HG03196 (cell line): ENCODE measurements around the gene PRPSAP1.
"Not testable (repeated sequence)": the region's sequence is repeated elsewhere in the genome, so short reads cannot be mapped to it uniquely, and the experiment has no call there.

Experiments
- ATAC-seq: cut with Tn5 transposase; IDR thresholded peaks from one replicate; pipeline ENCODE4 v1.9.1; 2021; ENCODE audit not compliant: unreplicated experiment

The PRPSAP1 gene

GRCh38 chr17:76278268-76278908 lies 75.3 kb downstream of the PRPSAP1 start:
- ATAC-seq: no peak

GRCh38 chr17:76277300-76278267 lies 76.1 kb downstream of the PRPSAP1 start:
- ATAC-seq: no peak

DNA sequence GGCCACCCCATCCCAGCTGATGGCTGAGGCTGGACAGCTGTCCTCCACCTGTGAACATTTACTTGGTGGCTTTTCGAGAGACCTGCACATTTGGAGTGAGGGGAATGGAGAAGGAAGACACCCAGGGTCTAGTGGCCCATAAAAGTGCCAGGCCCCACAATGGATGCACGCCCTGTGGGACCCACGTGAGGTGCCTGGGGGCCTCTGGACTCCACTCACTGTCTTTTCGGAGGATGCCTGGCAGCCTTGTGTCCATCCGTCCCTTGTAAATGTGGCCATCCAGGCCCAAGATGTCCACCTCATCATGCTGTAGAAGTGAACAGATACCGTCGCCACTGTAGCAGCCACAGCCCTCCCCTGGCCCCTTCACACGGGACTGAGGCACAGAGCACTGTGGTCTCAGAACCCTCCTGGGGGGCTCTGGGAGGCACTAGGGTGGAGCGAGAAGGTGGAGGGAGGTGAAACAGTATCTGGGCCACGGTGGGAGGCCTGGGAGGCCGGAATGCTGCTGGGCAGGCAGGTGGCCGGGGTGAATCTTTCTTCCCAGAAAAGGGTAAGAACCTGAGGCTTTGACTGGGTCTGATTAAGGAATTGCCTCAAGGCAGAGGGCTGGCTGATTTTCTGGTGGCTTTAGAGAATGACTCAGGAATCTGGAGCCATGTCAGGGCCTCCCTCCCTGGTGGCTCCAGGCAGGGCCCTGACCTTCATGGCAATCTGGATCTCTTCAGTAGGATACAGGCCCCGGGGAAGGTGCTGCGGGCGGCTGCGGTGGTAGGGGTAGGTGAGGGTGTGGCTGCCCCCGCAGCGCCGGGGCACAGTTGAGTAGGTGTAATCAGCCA lies 77.0 kb downstream of the PRPSAP1 start:
- ATAC-seq: no peak

DNA sequence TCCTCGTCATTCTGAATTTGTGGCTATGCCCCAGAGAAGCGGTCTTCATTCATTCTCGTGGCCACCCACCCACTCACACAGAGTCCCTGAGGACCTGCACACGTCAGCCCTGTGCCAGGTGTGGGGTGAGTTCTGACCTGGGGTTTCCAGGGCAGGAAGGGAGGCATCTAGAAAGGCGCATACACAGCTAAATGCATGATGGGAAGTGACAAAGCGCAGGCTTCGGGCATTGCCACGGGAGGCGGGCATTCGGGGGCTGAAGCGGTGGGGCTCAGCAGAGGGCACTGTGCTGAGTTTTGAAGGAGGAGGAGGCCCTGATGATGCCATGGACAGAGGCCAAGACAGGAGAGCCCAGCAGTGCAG lies 77.7 kb downstream of the PRPSAP1 start:
- ATAC-seq: no peak

GRCh38 chr17:76275382-76276068 lies 78.2 kb downstream of the PRPSAP1 start:
- ATAC-seq: no peak

DNA sequence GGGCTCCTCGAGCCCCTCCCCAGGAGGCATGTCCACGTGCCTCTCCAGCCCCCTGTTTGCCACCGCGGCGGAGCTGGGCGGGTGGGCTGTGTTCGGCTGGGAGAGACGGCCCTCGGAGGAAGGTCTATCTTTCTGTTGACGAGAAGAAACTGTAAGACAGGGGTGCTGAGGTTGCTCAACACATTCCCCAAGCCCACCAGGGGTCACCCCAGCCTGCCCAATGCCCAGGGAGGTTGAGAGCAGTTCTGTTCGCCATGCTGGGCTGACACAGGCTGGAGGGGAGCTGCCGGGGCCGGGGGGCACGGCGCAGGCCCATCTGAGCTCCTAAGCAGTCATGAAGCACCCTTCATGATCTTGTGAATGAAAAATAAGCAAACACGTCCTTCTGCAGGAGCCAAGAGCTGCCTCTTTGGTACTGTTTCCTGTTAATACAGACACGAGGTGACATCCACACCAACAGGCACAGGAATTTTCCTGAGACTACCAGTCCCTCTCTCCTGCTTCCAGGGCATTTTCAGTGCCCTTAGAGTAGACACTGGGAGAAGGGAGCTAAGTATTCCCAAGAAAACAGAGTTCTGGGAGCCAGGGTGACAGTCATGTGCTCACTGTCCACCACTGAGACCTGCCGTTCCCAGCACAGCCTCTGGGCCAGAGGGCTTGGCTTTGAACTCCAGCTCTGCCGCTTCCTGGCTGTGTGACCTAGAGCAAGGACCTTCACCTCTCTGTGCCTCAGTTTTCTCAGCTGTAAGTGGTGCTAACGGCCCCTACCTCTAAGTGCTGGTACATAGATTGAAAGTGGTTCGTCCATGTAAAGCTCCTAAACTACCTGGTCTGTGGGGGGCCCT lies 79.4 kb downstream of the PRPSAP1 start:
- ATAC-seq: no peak

- no peak for ATAC-seq
Observed at GRCh38 chr17:76273445-76274111, 80.1 kb downstream of the PRPSAP1 start.

- peak; percentile 3 for ATAC-seq
Observed at GRCh38 chr17:76272541-76273444, 80.9 kb downstream of the PRPSAP1 start.

DNA sequence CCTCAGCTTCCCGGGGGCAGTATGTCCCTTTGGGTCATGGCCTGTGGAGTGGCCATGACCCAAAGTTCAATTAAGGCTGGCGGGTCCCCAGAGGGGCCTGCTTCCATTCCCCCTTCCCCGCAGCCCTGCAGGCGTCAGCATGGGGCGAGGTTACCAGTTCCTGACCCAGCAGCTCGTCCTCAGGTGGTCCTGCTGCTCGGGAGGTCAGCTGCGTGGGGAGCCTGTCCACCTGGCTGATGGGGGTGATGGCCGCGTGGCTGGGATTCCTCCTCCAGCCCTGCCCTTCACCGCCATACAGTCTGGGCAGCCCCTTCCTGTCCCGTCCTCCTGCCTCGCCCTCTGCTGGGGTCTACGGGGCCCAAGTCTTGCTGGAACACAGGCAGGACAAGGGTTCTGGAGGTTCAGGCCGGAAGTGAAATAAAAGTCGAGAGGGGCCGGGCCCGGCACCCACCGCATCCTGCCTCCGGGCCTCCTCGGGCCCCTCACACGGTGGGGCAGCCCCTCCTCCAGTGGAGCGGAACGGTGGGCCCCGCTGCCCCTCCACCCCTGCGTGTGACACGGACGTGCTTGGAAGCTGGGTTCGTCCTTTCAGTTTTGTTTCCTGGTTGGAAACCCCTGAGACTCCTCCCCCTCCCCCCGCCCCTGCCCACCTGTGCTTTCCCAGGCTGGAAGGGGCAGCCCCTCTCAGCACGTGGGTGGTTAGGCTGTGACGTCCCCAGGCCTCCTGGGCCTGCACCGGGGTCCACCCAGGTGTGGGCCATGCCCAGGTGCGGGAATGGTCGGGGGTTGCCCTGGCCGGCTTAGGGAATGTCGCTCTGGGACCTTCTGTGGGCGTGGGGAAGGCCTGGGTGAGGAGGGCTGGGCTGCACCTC lies 81.8 kb downstream of the PRPSAP1 start:
- ATAC-seq: peak; percentile 40

DNA sequence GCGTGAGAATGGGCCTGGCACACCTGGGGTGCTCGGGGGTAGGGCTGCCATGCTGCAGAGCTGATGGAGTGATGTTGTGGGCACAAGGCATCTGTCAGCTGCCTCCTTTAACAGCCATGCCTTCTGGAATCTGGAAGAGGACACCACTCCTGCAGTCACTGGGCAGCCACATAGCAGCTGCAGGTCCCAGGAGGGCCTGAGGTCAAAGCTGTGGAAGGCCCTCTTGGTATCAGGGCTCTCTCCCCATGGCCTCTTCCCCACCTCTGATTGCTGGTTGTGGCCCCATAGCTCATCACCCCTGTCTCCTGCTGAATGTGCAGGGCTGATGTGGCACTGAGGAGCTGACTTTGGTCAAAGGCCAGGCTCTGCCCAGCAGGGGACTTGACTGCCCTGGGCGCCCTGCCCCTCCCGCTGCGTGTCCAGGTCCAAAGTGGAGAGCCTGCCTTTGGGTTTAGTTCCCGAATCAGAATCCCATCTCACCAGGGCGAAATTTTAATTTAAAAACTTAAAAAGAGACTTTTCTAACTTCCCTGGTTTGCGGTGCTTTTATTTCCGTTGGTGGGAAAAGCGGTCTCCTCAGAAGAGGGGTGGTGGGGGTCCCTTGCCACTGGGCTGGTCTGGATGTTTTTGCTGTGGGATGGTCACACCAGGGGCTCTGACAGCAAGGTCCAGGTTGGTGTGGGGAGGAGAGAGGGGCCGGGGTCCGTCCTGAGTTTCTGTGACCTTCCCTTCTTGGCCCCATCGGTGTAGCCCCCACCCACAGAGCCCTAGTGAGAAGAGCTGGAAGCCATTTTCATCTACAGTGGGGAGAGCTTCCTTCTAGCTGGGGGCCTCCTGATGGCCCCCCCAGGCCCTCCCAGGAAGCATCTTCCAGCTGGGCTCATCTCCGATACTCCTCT lies 82.7 kb downstream of the PRPSAP1 start:
- peak; percentile 1 for ATAC-seq

GRCh38 chr17:76270127-76270592 lies 83.6 kb downstream of the PRPSAP1 start:
- no peak for ATAC-seq

DNA sequence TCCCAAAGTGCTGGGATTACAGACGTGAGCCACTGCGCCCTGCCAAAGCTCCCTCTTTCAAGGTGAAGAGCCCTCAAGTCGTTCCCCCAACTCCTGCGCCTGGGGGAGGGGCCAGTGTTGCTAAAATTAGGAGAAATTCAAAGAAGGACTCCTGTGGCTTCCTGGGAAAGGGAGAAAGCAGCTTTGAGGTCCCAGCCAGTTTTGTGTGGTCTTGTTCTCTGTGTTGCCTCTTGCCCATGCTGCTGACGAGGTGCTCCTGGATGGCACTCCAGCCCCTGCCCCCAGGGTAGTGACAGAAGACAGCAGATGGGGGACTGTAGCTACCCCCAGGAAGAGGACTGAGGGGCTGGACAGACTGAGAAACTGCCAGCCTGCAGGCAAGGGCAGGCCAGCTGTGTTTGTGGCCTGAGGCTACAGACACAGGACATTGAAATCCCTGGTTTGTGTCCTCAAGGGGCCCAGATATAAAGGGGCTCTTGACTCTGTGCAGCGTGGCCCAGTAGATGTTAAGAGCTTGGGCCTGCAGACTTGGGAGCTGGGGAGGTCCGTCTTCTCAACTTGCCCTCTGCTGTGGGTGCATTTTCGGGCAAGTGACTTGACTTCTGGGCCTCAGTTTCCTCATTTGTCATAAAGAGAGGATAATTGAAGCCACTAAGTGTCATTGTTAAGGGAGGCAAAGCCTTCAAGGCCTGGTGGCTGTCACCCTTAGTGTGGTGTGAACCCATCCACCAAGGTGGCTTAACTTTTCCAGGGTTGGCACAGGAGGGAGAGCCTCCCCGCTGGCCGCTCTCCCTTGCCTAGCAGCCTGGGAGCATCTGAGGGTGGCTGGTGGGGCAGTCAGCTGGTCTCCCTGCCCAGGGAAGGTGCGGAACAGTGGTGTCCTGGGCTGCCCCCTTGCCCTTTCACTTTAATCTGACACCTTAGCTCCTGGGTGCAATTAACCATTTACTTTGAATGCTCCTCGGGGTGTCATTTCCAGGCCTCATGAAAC lies 84.4 kb downstream of the PRPSAP1 start:
- ATAC-seq: no peak

DNA sequence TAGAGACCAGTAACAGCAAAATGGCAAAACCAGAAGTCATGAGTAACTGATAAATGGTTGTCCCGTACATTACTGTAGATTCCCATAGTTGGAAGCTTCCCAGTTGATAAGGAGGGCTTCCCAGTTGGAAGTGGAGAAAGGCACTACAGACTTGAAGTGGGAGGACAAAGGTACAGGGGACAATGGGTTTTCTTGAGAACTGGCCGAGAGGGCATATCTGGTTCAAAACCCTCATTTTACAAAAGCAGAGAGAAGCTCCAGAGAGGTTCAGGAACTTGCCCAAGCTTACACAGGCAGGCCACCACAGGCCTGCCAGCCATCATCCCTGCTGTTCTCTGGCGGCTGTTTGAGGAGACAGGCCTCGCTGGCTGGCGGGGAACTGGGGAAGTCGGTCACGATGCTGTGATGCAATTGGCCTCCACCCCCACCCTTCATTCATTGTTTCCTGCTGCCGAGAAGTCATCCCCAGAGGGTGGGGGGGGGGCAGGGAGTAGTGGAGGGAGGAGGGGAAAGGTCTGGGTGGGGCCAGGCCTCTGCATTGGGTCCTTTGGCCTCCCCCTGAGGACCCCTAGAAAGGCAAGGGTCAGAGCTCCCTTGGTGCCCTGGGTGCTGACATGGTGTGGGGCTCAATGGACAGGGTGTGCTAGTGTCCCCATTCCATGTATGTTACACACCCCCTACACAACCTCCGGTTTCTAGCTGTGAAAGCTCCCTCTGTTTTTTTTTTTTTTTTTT lies 85.5 kb downstream of the PRPSAP1 start:
- ATAC-seq: no peak

DNA sequence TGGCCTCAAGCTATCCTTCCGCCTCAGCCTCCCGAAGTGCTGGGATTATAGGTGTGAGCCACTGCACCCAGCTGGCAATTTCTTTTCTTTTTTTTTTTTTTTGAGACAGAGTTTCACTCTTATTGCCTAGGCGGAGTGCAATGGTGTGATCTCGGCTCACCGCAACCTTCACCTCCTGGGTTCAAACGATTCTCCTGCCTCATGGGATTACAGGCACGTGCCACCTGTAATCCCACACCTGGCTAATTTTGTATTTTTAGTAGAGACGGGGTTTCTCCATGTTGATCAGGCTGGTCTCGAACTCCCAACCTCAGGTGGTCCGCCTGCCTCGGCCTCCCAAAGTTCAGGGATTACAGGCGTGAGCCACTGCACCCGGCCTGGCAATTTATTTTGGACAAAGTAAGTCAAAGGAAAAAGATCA lies 86.1 kb downstream of the PRPSAP1 start:
- ATAC-seq: not testable (repeated sequence)
